Neural progenitor cell (in vitro differentiated cells): ENCODE data around the gene MN1. TPM values are rescaled to one million over a fixed set of nuclear protein-coding genes. Genes with fewer than 3 reads are reported as not detected.

Experiments used
- DNase-seq: peaks from one replicate; pipeline ENCODE4 v3.0.0-alpha.2; 2016; ENCODE audit warnings: low spot score
- H2AFZ ChIP-seq: fragments of 200-600 bp; sonication (generic); replicated peaks from 2 replicates; pipeline ENCODE4 v1.6.1; 2016; ENCODE audit warnings: antibody characterized with exemption
- H3F3A ChIP-seq: fragments of 200-600 bp; sonication (generic); 2 replicates; pipeline ENCODE4 v1.6.1; 2016; ENCODE audit warnings: antibody characterized with exemption, low read depth
- H3K27ac ChIP-seq: fragments of 200-600 bp; sonication (generic); 2 replicates; pipeline ENCODE4 v1.5.1; 2016; ENCODE audit warnings: mild to moderate bottlenecking
- H3K27me3 ChIP-seq: fragments of 200-600 bp; sonication (generic); 2 replicates; pipeline ENCODE4 v1.6.1; 2016; ENCODE audit warnings: mild to moderate bottlenecking, moderate library complexity
- H3K36me3 ChIP-seq: fragments of 200-600 bp; sonication (generic); 2 replicates; pipeline ENCODE4 v1.5.1; 2016
- H3K4me1 ChIP-seq: fragments of 200-600 bp; sonication (generic); 2 replicates; pipeline ENCODE4 v1.6.1; 2016; ENCODE audit warnings: mixed run types
- H3K4me2 ChIP-seq: fragments of 200-600 bp; sonication (generic); 2 replicates; pipeline ENCODE4 v1.6.1; 2016
- H3K4me3 ChIP-seq: fragments of 200-600 bp; sonication (generic); 2 replicates; pipeline ENCODE4 v1.5.1; 2016
- H3K79me2 ChIP-seq: fragments of 200-600 bp; sonication (generic); 2 replicates; pipeline ENCODE4 v1.6.1; 2016; ENCODE audit warnings: low read depth
- H3K9ac ChIP-seq: fragments of 200-600 bp; sonication (generic); 2 replicates; pipeline ENCODE4 v1.6.1; 2016
- H3K9me3 ChIP-seq: fragments of 200-600 bp; sonication (generic); 2 replicates; pipeline ENCODE4 v1.5.1; 2016; ENCODE audit warnings: low read depth
- H4K20me1 ChIP-seq: fragments of 200-600 bp; sonication (generic); 2 replicates; pipeline ENCODE4 v1.6.1; 2016; ENCODE audit warnings: low read depth
- H3K27ac Mint-ChIP-seq: 3 replicates; pipeline ENCODE4 v1.8.0; 2021; ENCODE audit warnings: mixed read lengths
- H3K27me3 Mint-ChIP-seq: 2 replicates; pipeline ENCODE4 v1.8.0; 2022; ENCODE audit warnings: low read depth, mild to moderate bottlenecking, inconsistent platforms, moderate library complexity, mixed read lengths; ENCODE audit not compliant: insufficient read depth
- H3K36me3 Mint-ChIP-seq: 3 replicates; pipeline ENCODE4 v1.8.0; 2021; ENCODE audit warnings: mixed read lengths
- H3K4me1 Mint-ChIP-seq: 3 replicates; pipeline ENCODE4 v1.8.0; 2021; ENCODE audit warnings: mixed read lengths
- H3K4me3 Mint-ChIP-seq: 3 replicates; pipeline ENCODE4 v1.8.0; 2021; ENCODE audit warnings: mild to moderate bottlenecking, moderate library complexity, mixed read lengths
- H3K9me3 Mint-ChIP-seq: 3 replicates; pipeline ENCODE4 v1.8.0; 2020; ENCODE audit warnings: mixed read lengths
- CTCF ChIP-seq: fragments of 200-600 bp; sonication (generic); IDR thresholded peaks from 2 replicates; pipeline ENCODE4 v1.5.1; 2017; ENCODE audit warnings: antibody characterized with exemption, mild to moderate bottlenecking
- EZH2 ChIP-seq: fragments of 200-600 bp; sonication (generic); IDR thresholded peaks from 2 replicates; pipeline ENCODE4 v1.6.1; 2017; ENCODE audit warnings: antibody characterized with exemption, mild to moderate bottlenecking, moderate library complexity
- EZH2phosphoT487 ChIP-seq: fragments of 200-600 bp; sonication (generic); IDR thresholded peaks from 2 replicates; pipeline ENCODE4 v1.6.1; 2017; ENCODE audit warnings: antibody characterized with exemption
- total RNA-seq: library from RNA; depleted of rRNA; stranded (reverse); fragments of >200 nt; gene quantifications from 2 replicates; pipeline ENCODE4 v1.2.3, GENCODE V29; 2015; ENCODE audit warnings: low replicate concordance

The MN1 gene
- total RNA-seq, 1 donor from 2014 or later = 13.3 TPM

GRCh38 chr22:27842669-27843431 lies 41.3 kb upstream of the MN1 start:
- Mint-ChIP-seq H3K36me3 (peaks cover 4% of the 10 kb centered on the region), H3K4me1 (peaks cover 61% of the 10 kb centered on the region), H3K9me3 (peaks cover 3% of the 10 kb centered on the region), H3K27ac (peak overlapping the region; percentile 30), H3K4me3 (no peak overlapping the region), H3K27me3 (peaks cover 10% of the 10 kb centered on the region)
- no peaks in the 10 kb centered on the region for H3K27me3 ChIP-seq
- no peak overlapping the region for H3K27ac ChIP-seq
- TF ChIP-seq CTCF (no peak), EZH2phosphoT487 (no peak), EZH2 (no peak)
- H3K4me1 ChIP-seq = peaks cover 4% of the 10 kb centered on the region
- no peak overlapping the region for H3K9ac ChIP-seq
- H3K36me3 ChIP-seq = no peaks in the 10 kb centered on the region
- H3K9me3 ChIP-seq = no peaks in the 10 kb centered on the region
- H4K20me1 ChIP-seq = no peaks in the 10 kb centered on the region
- no peak overlapping the region for H3K4me3 ChIP-seq
- H3K4me2 ChIP-seq = no peak overlapping the region
- H3F3A ChIP-seq = no peaks in the 10 kb centered on the region
- no peaks in the 10 kb centered on the region for H3K79me2 ChIP-seq
- DNase-seq = no peak
- no peak overlapping the region for H2AFZ ChIP-seq

DNA sequence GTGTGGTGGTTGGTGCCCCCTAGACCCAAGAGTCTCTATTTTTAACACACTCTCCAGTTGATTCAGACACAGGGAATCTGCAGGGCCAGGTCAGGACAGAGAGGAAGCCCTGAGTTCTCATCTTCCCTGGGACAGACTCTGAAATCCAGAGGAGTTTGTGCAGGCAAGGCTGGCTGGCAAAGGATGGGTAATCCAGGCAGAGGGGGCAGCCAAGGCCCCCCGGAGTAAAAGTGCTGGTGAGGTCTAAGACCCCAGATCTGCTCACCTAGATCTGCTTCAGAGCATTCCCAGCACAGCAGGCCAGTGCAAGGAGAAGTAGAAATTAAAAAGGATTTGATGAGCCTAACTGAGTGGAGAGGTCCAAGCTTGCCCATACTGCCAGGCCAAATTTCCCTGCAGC lies 40.6 kb upstream of the MN1 start:
- no peaks in the 10 kb centered on the region for H3K79me2 ChIP-seq
- TF ChIP-seq EZH2 (no peak), CTCF (peak; percentile 17), EZH2phosphoT487 (no peak)
- Mint-ChIP-seq H3K9me3 (peaks cover 8% of the 10 kb centered on the region), H3K36me3 (peaks cover 4% of the 10 kb centered on the region), H3K4me1 (peaks cover 56% of the 10 kb centered on the region), H3K27me3 (peaks cover 13% of the 10 kb centered on the region), H3K4me3 (no peak overlapping the region), H3K27ac (peak overlapping the region; percentile 58)
- H3K4me3 ChIP-seq = no peak overlapping the region
- DNase-seq = no peak
- H4K20me1 ChIP-seq = no peaks in the 10 kb centered on the region
- no peak overlapping the region for H3K27ac ChIP-seq
- no peaks in the 10 kb centered on the region for H3K36me3 ChIP-seq
- peaks cover 4% of the 10 kb centered on the region for H3K4me1 ChIP-seq
- H3K4me2 ChIP-seq = no peak overlapping the region
- H3F3A ChIP-seq = no peaks in the 10 kb centered on the region
- H3K9ac ChIP-seq = no peak overlapping the region
- no peak overlapping the region for H2AFZ ChIP-seq
- H3K27me3 ChIP-seq = no peaks in the 10 kb centered on the region
- no peaks in the 10 kb centered on the region for H3K9me3 ChIP-seq

DNA sequence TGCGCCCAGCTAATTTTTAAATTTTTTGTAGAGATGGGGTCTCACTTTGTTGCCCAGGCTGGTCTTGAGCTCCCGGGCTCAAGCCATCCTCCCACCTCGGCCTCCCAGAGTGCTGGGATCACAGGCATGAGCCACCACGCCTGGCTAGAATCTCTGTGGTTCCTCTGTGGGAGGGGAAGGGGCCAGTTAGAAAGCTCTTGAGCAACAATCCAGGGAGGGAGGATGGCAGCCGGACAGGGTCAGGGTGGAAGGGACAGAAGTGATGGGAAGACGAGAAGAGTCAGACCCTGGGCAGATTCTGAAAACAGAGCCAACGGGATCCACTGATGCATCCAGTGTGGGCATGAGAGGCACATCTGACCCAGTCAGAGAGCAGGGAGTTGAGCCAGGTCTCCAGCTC lies 38.9 kb upstream of the MN1 start:
- Histone ChIP-seq H3K9ac (no peak overlapping the region), H3K4me1 (peaks cover 8% of the 10 kb centered on the region), H2AFZ (no peak overlapping the region), H3F3A (no peaks in the 10 kb centered on the region), H3K79me2 (no peaks in the 10 kb centered on the region), H4K20me1 (no peaks in the 10 kb centered on the region), H3K27ac (no peak overlapping the region), H3K36me3 (no peaks in the 10 kb centered on the region), H3K4me2 (no peak overlapping the region), H3K4me3 (no peak overlapping the region), H3K27me3 (no peaks in the 10 kb centered on the region), H3K9me3 (no peaks in the 10 kb centered on the region)
- H3K4me1 Mint-ChIP-seq = peaks cover 51% of the 10 kb centered on the region
- DNase-seq = no peak
- no peak overlapping the region for H3K4me3 Mint-ChIP-seq
- no peak for TF ChIP-seq EZH2
- no peak for TF ChIP-seq EZH2phosphoT487
- no peak for TF ChIP-seq CTCF
- H3K9me3 Mint-ChIP-seq = peaks cover 8% of the 10 kb centered on the region
- peaks cover 6% of the 10 kb centered on the region for H3K36me3 Mint-ChIP-seq
- H3K27ac Mint-ChIP-seq = no peak overlapping the region
- peaks cover 11% of the 10 kb centered on the region for H3K27me3 Mint-ChIP-seq
